Left ventricle myocardium inferior (tissue), 1 donor: ENCODE measurements around the gene GABRQ. TPM values are rescaled to one million over a fixed set of nuclear protein-coding genes. Genes with fewer than 3 reads are reported as not detected.

Experiments used
- DNase-seq: peaks from one replicate; pipeline ENCODE4 v3.0.0-alpha.2; 2020
- H3K27ac ChIP-seq: fragments of 200-600 bp; replicated peaks from 2 replicates; pipeline ENCODE4 v1.8.0; 2021
- H3K27me3 ChIP-seq: fragments of 200-600 bp; 2 replicates; pipeline ENCODE4 v1.8.0; 2021; ENCODE audit warnings: low read depth
- H3K36me3 ChIP-seq: fragments of 200-600 bp; 2 replicates; pipeline ENCODE4 v1.8.0; 2021
- H3K4me1 ChIP-seq: fragments of 200-600 bp; 2 replicates; pipeline ENCODE4 v1.8.0; 2021
- H3K4me3 ChIP-seq: fragments of 200-600 bp; 2 replicates; pipeline ENCODE4 v1.8.0; 2021; ENCODE audit warnings: mild to moderate bottlenecking, moderate library complexity
- H3K9me3 ChIP-seq: fragments of 200-600 bp; replicated peaks from 2 replicates; pipeline ENCODE4 v1.8.0; 2021
- CTCF ChIP-seq: fragments of 200-600 bp; IDR thresholded peaks from 2 replicates; pipeline ENCODE4 v1.8.0; 2021; ENCODE audit warnings: antibody characterized with exemption, mild to moderate bottlenecking, borderline replicate concordance
- intact Hi-C: fragments of 100-400 bp; cut with micrococcal nuclease; formaldehyde crosslinking; loops from one replicate; pipeline ENCODE4 v1.11.0; 2022
- total RNA-seq: library from RNA; stranded (reverse); fragmentation: NEBNext Ultra II Directional; extraction: Animal tissue kit (Norgen Biotek cat#: 25700); gene quantifications from one replicate; pipeline ENCODE4 v1.2.1, GENCODE V29; 2021
- donor health status: DM: no; HTN: yes; CAD: no; lungs with severe emphysema.

GABRQ gene
- total RNA-seq, 1 donor from 2014 or later = not detected

DNA sequence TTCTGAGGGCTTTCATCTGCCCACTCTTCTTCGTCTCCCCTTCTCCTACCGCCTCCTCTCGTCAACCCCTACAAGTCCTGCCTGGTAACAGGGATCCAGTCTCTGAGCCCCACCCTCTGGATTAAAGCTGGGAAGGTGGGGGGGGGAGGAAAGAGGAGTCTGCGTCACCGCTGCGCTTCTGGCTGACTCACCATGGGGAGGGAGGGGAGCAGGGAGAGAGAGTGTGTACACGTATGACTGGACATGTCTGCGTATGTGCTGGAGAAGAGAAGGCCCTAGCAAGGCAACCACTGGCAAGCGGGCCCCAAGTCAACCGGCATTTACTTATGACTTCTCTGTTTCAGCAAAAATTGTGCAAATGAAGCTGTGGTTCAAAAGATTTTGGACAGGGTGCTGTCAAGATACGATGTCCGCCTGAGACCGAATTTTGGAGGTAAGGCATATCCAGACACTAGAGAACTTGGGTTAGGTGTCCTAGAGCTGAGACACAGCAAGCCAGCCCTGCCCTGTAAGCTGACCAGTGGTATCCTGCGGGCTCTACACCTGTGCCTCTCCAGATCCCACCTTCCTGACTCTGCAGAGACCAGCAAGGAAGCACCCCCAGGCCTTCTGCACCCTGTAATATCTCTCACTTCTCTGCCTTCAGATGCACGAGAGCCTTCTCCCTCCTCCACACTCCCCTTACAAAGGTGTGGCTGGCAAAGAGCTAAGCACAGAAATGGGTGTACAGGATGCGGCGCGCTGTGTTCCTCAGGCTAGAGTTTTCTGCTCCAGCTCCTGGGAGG is 2.5 kb downstream of the GABRQ start:
- intact Hi-C loops = no loop called here
- no peaks in the 10 kb centered on the region for H3K9me3 ChIP-seq
- no peak for TF ChIP-seq CTCF
- no peak overlapping the region for H3K27ac ChIP-seq
- peaks cover 46% of the 10 kb centered on the region for H3K27me3 ChIP-seq
- no peak overlapping the region for H3K4me3 ChIP-seq
- no peaks in the 10 kb centered on the region for H3K4me1 ChIP-seq
- H3K36me3 ChIP-seq = no peaks in the 10 kb centered on the region
- no peak for DNase-seq

DNA sequence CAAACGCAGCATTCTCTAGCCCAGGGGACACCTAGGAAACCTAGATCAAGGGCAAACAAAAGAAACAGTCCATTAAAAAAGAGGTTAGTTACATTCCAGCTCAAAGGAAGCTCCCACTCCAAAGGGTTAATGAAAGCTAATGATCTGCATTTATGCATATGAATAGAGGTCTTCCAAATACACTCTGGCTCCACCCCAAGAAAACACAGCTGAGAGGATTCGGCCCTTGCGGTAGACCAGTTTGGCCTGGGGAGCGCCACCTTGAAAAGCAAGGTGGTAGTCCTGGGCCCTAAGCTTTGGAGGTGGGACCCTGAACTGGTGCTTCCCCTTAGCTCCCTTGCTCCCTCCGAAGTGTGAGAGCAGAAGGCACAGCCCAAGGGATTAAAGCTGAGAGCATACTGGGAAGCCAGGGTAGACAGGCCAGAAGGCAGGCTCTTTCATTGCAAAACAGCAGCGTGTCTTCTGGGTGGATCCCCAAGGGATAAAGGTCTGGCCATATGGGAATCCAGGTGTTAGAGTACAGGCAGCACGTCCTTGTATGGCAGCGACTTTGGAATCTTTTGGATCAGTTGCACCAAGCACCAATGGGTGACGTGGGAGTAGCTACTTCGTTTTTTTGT is 3.7 kb downstream of the GABRQ start:
- Histone ChIP-seq H3K9me3 (no peaks in the 10 kb centered on the region), H3K27me3 (peaks cover 43% of the 10 kb centered on the region), H3K4me3 (no peak overlapping the region), H3K27ac (no peak overlapping the region), H3K4me1 (no peaks in the 10 kb centered on the region), H3K36me3 (no peaks in the 10 kb centered on the region)
- no peak for TF ChIP-seq CTCF
- DNase-seq = no peak
- intact Hi-C loops = no loop called here

DNA sequence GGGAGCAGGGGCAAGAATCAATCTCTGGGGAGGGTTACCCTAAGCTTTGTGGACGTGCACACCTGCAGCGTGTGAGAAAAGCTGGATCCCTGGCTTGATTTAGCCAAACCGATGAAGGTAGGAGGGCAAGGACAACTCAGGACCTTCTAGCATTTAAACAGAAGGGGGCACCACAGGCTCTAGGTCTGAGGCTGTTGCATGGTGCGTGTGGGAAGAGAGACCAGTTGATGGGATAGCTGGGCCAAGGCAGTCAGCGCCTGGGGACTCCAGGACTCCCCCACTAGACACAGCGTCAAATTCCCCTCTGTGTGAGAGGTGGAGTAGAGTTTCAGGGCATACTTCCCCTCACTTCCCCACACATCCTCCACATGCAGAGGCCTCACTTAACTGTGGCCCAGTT is 4.3 kb downstream of the GABRQ start:
- intact Hi-C loops = no loop called here

DNA sequence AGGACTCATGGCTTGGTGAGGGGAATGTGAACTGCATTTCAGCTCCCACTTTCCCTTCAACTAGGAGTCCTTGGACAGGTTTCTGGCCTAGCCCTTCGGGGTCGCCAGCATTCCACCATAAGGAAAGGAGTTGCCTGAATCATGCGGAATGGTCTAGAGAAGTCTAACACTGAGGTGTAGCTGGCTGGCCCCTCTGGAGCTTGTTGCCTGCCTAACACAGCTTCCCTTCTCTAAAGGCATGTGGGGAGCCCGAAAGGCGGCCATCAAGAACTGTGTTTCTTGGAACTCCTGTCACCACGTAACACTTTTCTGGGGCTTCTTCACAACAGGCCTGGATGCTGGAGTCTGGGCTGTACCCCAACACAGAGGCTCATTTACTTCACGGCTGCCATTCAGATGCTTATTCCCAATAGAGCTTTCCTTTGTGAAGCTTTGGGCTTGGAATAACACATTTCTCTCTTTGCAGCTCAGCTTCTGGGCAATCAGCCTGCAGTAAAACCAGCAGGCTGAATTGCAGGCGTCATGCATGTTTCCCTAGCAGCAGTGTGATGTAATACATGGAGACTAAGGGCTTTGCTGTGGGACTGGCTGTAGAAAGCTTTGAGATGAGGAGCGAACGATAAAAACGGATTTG is 5.4 kb downstream of the GABRQ start:
- H3K27me3 ChIP-seq = peaks cover 26% of the 10 kb centered on the region
- H3K9me3 ChIP-seq = no peaks in the 10 kb centered on the region
- intact Hi-C loops = no loop called here
- H3K4me1 ChIP-seq = no peaks in the 10 kb centered on the region
- no peak overlapping the region for H3K27ac ChIP-seq
- no peaks in the 10 kb centered on the region for H3K36me3 ChIP-seq
- TF ChIP-seq CTCF = no peak
- no peak for DNase-seq
- no peak overlapping the region for H3K4me3 ChIP-seq

More for the DNA sequence above, 4.3 kb downstream of the GABRQ start:
- H3K9me3 ChIP-seq = no peaks in the 10 kb centered on the region
- H3K27me3 ChIP-seq = peaks cover 36% of the 10 kb centered on the region
- no peaks in the 10 kb centered on the region for H3K36me3 ChIP-seq
- H3K4me3 ChIP-seq = no peak overlapping the region
- peak; percentile 40 for TF ChIP-seq CTCF
- H3K27ac ChIP-seq = no peak overlapping the region
- H3K4me1 ChIP-seq = no peaks in the 10 kb centered on the region
- no peak for DNase-seq

- no peaks in the 10 kb centered on the region for H3K27me3 ChIP-seq
- no peaks in the 10 kb centered on the region for H3K4me1 ChIP-seq
- H3K4me3 ChIP-seq = no peak overlapping the region
- TF ChIP-seq CTCF = no peak
- DNase-seq = no peak
- H3K36me3 ChIP-seq = no peaks in the 10 kb centered on the region
- no peaks in the 10 kb centered on the region for H3K9me3 ChIP-seq
- intact Hi-C loops = no loop called here
- H3K27ac ChIP-seq = no peak overlapping the region
These were observed 9.3 kb downstream of the GABRQ start for GRCh38 chrX:152646961-152647360.
